HepG2 (cell line): ENCODE results near the gene RHO. TPM values are rescaled to one million over a fixed set of nuclear protein-coding genes. Genes with fewer than 3 reads are reported as not detected.
A peak's percentile ranks its signal among the peaks of the same experiment; 100 is the strongest.

Experiments
- EED ChIP-seq: sonication (generic); formaldehyde crosslinking; IDR thresholded peaks from 2 replicates; pipeline ENCODE4 v1.5.0; 2020; ENCODE audit warnings: mild to moderate bottlenecking, missing genetic modification reagents
- FOXK2 ChIP-seq: fragments of 450-650 bp; IDR thresholded peaks from 2 replicates; pipeline ENCODE4 v1.6.1; 2016
- FOXM1 ChIP-seq: sonication (generic); formaldehyde crosslinking; IDR thresholded peaks from 2 replicates; pipeline ENCODE4 v1.5.0; 2020; ENCODE audit warnings: missing genetic modification reagents
- FOXP4 ChIP-seq: sonication (generic); formaldehyde crosslinking; IDR thresholded peaks from 2 replicates; pipeline ENCODE4 v1.4.0; 2020; ENCODE audit warnings: missing genetic modification reagents
- HCFC1 ChIP-seq: fragments of 150-350 bp; IDR thresholded peaks from 2 replicates; pipeline ENCODE4 v1.6.1; 2014; ENCODE audit warnings: low read depth, low read length
- HIC2 ChIP-seq: sonication (generic); formaldehyde crosslinking; IDR thresholded peaks from 2 replicates; pipeline ENCODE4 v1.9.0; 2022; ENCODE audit warnings: low read depth, missing genetic modification reagents
- HOXA9 ChIP-seq: sonication (generic); formaldehyde crosslinking; IDR thresholded peaks from 2 replicates; pipeline ENCODE4 v1.8.1; 2022; ENCODE audit warnings: missing genetic modification reagents, mild to moderate bottlenecking, moderate library complexity, borderline replicate concordance
- KLF13 ChIP-seq: sonication (generic); formaldehyde crosslinking; IDR thresholded peaks from 2 replicates; pipeline ENCODE4 v1.4.0; 2020; ENCODE audit warnings: mild to moderate bottlenecking, missing genetic modification reagents
- MIER3 ChIP-seq: IDR thresholded peaks from 2 replicates; pipeline ENCODE4 v1.6.1; 2016; ENCODE audit warnings: missing compliant biosample characterization, borderline replicate concordance
- MLLT10 ChIP-seq: sonication (generic); formaldehyde crosslinking; IDR thresholded peaks from 2 replicates; pipeline ENCODE4 v1.4.0; 2020; ENCODE audit warnings: missing genetic modification reagents
- ONECUT2 ChIP-seq: sonication (generic); formaldehyde crosslinking; IDR thresholded peaks from 2 replicates; pipeline ENCODE4 v1.4.0; 2020; ENCODE audit warnings: missing genetic modification reagents
- PATZ1 ChIP-seq: sonication (generic); formaldehyde crosslinking; IDR thresholded peaks from 2 replicates; pipeline ENCODE4 v1.4.0; 2020; ENCODE audit warnings: missing genetic modification reagents
- PHB2 ChIP-seq: fragments of 450-650 bp; IDR thresholded peaks from 2 replicates; pipeline ENCODE4 v1.6.1; 2018; ENCODE audit not compliant: partially characterized antibody
- RCOR2 ChIP-seq: IDR thresholded peaks from 2 replicates; pipeline ENCODE4 v1.6.1; 2016; ENCODE audit warnings: missing biosample characterization, missing genetic modification reagents
- XBP1 ChIP-seq: sonication (generic); formaldehyde crosslinking; IDR thresholded peaks from 2 replicates; pipeline ENCODE4 v1.5.0; 2020; ENCODE audit warnings: missing genetic modification reagents
- ZNF264 ChIP-seq: sonication (generic); formaldehyde crosslinking; IDR thresholded peaks from 2 replicates; pipeline ENCODE4 v1.4.0; 2020; ENCODE audit warnings: missing genetic modification reagents
- ZNF501 ChIP-seq: sonication (generic); formaldehyde crosslinking; IDR thresholded peaks from 2 replicates; pipeline ENCODE4 v1.5.1; 2020; ENCODE audit warnings: mild to moderate bottlenecking, moderate library complexity, missing genetic modification reagents
- ZNF567 ChIP-seq: sonication (generic); formaldehyde crosslinking; IDR thresholded peaks from 2 replicates; pipeline ENCODE4 v1.8.1; 2023; ENCODE audit warnings: mild to moderate bottlenecking, missing genetic modification reagents, borderline replicate concordance
- ZNF687 ChIP-seq: sonication (generic); formaldehyde crosslinking; IDR thresholded peaks from 2 replicates; pipeline ENCODE4 v1.5.1; 2020; ENCODE audit warnings: mild to moderate bottlenecking, missing genetic modification reagents, moderate library complexity
- ZNF766 ChIP-seq: sonication (generic); formaldehyde crosslinking; IDR thresholded peaks from 2 replicates; pipeline ENCODE4 v1.5.0; 2020; ENCODE audit warnings: missing genetic modification reagents, borderline replicate concordance
- ZNF768 ChIP-seq: sonication (generic); formaldehyde crosslinking; IDR thresholded peaks from 2 replicates; pipeline ENCODE4 v1.4.0; 2020; ENCODE audit warnings: missing genetic modification reagents
- ZSCAN22 ChIP-seq: sonication (generic); formaldehyde crosslinking; IDR thresholded peaks from 2 replicates; pipeline ENCODE4 v1.4.0; 2020; ENCODE audit warnings: mild to moderate bottlenecking, missing genetic modification reagents
- polyA plus RNA-seq, 8 experiments: library from polyadenylated mRNA; depleted of rRNA in 3 of 8; stranded (reverse) in 7 of 8; unstranded in 1 of 8; fragments of >200 nt; fragmentation: Illumina TruSeq in 4 of 8; extraction: Trizol in 4 of 8; gene quantifications; 2 replicates each; pipeline versions ENCODE4 v1.2.1 to v1.2.3, GENCODE V29; 2011 to 2016; ENCODE audit warnings: low read depth in 4 of 8, missing spikeins in 1 of 8, mixed read lengths in 1 of 8; ENCODE audit not compliant: insufficient read depth in 1 of 8
- total RNA-seq, 5 experiments: library from RNA; depleted of rRNA; stranded (reverse); fragments of >200 nt; fragmentation: Illumina TruSeq; extraction: Trizol; gene quantifications; 2 replicates each; pipeline ENCODE4 v1.2.3, GENCODE V29; 2016; ENCODE audit warnings: low read depth in 1 of 5

Gene RHO
- total and polyA plus RNA-seq, 2 of the 13 experiments (the other 11 are each of a cell fraction or from before 2014, with no cell fraction given), result not detected

GRCh38 chr3:129558772-129559564, 30.5 kb downstream of the RHO start (continued):
- TF ChIP-seq FOXP4 (CRISPR knock-in tag) (no peak), FOXM1 (CRISPR knock-in tag) (no peak), FOXK2 (no peak), ZNF567 (CRISPR knock-in tag) (no peak), HCFC1 (no peak), PHB2 (no peak), ZNF687 (CRISPR knock-in tag) (peak; percentile 93), RCOR2 (0 out of 2 replicates have a peak, but pooled peaks have one; percentile 35), HIC2 (CRISPR knock-in tag) (peak; percentile 90), KLF13 (CRISPR knock-in tag) (no peak), ZNF768 (CRISPR knock-in tag) (peak; percentile 97), ZNF766 (no peak), MLLT10 (CRISPR knock-in tag) (no peak), MIER3 (no peak), ZNF501 (CRISPR knock-in tag) (peak; percentile 67; the same call in 1 of the 2 replicates), PATZ1 (CRISPR knock-in tag) (peak; percentile 83), XBP1 (CRISPR knock-in tag) (no peak), HOXA9 (no peak), ONECUT2 (no peak), EED (CRISPR knock-in tag) (no peak), ZNF264 (no peak), ZSCAN22 (CRISPR knock-in tag) (no peak)
